ENCODE measurements around the gene ELOA2. TPM values are rescaled to one million over a fixed set of nuclear protein-coding genes. Genes with fewer than 3 reads are reported as not detected.
"Not testable (repeated sequence)": the region's sequence is repeated elsewhere in the genome, so short reads cannot be mapped to it uniquely, and the experiment has no call there.

ELOA2 gene
- total RNA-seq, 1 experiment from 2014 or later: not detected

DNA sequence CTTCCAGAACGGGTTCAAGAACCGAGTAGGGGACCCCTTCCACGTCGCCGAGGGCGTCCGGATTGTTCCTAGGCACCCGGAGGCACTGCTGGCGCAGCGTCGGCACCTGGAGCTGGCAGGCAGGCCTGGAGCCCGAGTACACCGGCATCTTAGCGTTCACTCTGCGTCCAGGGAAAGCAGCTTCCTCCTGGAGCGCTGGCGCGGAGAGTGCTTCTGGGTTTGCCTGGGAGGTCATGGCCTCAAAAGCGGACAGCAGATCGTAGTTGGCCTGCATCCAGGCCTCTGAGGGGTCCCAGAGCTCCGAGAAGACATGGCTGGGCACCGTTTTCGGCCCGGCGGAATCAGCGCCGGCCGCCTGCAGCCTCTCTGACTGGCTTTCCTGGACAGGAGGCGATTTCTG, 6.7 kb downstream of the ELOA2 start:
- H3K4me1 ChIP-seq (ENCODE audit: insufficient read depth, low read length); BruUV-seq (replicated peaks); POLR2A ChIA-PET (ENCODE audit: unreplicated experiment); H3K9me2 ChIP-seq (replicated peaks; ENCODE audit: low read length); intact Hi-C loops (cut with micrococcal nuclease); H2AFZ ChIP-seq (ENCODE audit: low read length); H3K4me2 ChIP-seq (ENCODE audit: low read length); H3K4me3 ChIP-seq (ENCODE audit: low read length); H3K9ac ChIP-seq (ENCODE audit: low read length); ATAC-seq; H3K9me3 ChIP-seq (ENCODE audit: low read length); H4K20me1 ChIP-seq (ENCODE audit: low read length); H3K27me3 ChIP-seq (ENCODE audit: low read length); DNase-seq; CTCF ChIA-PET; H3K36me3 ChIP-seq (ENCODE audit: low read depth, low read length); H3K27ac ChIP-seq (ENCODE audit: low read length); H3K79me2 ChIP-seq (ENCODE audit: low read length); H3F3A ChIP-seq (ENCODE audit: low read length, unreplicated experiment): not testable (repeated sequence)

DNA sequence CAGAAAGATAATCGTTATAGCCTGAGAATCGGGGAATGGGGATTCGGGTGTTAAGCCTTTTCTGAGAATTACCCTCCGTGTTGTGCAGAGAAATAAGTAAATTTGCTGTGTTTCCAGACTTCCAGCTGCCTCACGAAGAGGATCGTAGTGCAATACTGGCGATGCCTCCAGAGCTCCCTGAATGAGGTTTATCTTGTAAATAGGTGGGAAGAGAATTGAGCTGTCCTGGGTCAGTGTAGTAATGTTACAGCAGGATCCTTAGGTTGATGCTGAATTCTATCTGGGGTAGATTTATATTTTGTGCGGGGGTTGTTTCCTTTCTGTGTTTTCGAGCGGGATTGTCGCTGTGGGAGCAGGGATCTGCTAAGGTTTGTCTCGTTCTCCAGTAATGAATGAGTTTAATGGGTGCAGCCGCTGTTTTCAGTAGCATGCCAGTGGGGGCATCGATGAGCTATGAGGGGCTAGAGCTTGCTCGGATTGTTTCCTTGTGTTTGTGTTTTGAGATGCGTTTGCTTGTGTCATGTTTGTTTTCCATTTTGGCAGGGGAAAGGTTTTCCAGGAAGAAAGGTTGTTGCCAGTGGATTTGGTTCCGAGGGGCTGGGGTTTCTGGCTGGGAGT, 9.8 kb downstream of the ELOA2 start:
- H3K27ac ChIP-seq (ENCODE audit: low read length); BruUV-seq (replicated peaks); H2AFZ ChIP-seq (ENCODE audit: low read length); H3K4me2 ChIP-seq (ENCODE audit: low read length); H3K4me3 ChIP-seq (ENCODE audit: low read length); DNase-seq; H3K36me3 ChIP-seq (ENCODE audit: low read depth, low read length); H3F3A ChIP-seq (ENCODE audit: low read length, unreplicated experiment); H4K20me1 ChIP-seq (ENCODE audit: low read length); CTCF ChIA-PET; intact Hi-C loops (cut with micrococcal nuclease); POLR2A ChIA-PET (ENCODE audit: unreplicated experiment); H3K9me3 ChIP-seq (ENCODE audit: low read length); H3K9ac ChIP-seq (ENCODE audit: low read length); H3K27me3 ChIP-seq (ENCODE audit: low read length); H3K4me1 ChIP-seq (ENCODE audit: insufficient read depth, low read length); H3K9me2 ChIP-seq (replicated peaks; ENCODE audit: low read length); H3K79me2 ChIP-seq (ENCODE audit: low read length): not testable (repeated sequence)
- ATAC-seq: peak; percentile 23; the same call in 1 of the 2 replicates

DNA sequence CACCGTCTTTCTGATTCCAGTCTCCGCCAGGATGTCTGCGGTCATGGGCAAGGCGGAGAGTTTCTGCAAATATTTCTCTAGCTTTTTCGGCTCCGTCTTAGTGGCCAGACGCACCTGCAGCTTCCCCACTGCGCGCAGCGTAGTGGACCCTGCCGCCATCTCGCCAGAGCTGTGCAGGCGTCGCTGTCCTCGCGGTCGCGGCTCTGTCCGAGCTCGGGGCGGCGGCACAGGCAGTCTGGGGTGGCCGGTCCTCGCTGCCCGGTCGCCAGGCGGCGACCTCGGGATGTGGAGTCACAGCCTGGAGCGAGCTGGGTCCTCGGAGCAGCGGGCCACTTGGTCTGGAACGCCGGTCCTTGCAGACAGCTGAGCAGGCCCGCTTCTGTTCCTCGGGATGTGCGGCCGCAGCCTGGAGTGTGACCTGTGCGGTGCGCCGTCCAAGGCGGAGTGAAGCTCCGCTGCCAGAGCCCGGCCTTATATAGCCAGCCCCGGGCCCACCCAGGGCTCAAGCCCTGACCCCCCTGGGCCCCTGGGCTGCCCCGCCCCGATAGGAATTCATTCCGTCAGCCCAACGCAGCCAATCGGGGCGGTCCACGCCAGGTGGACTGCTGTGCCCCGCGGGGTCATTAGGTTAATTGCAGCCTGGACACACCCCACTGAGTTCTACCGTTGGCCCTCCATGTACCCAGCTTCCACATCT, 11.5 kb downstream of the ELOA2 start:
- H3K79me2 ChIP-seq (ENCODE audit: low read length); BruUV-seq (replicated peaks); ATAC-seq; H3K9me3 ChIP-seq (ENCODE audit: low read length); H3K9ac ChIP-seq (ENCODE audit: low read length); DNase-seq; H3K4me2 ChIP-seq (ENCODE audit: low read length); H3K4me1 ChIP-seq (ENCODE audit: insufficient read depth, low read length); H4K20me1 ChIP-seq (ENCODE audit: low read length); H3K36me3 ChIP-seq (ENCODE audit: low read depth, low read length); POLR2A ChIA-PET (ENCODE audit: unreplicated experiment); H3K9me2 ChIP-seq (replicated peaks; ENCODE audit: low read length); H3K27ac ChIP-seq (ENCODE audit: low read length); H3F3A ChIP-seq (ENCODE audit: low read length, unreplicated experiment); CTCF ChIA-PET; H3K4me3 ChIP-seq (ENCODE audit: low read length); intact Hi-C loops (cut with micrococcal nuclease); H2AFZ ChIP-seq (ENCODE audit: low read length); H3K27me3 ChIP-seq (ENCODE audit: low read length): not testable (repeated sequence)

DNA sequence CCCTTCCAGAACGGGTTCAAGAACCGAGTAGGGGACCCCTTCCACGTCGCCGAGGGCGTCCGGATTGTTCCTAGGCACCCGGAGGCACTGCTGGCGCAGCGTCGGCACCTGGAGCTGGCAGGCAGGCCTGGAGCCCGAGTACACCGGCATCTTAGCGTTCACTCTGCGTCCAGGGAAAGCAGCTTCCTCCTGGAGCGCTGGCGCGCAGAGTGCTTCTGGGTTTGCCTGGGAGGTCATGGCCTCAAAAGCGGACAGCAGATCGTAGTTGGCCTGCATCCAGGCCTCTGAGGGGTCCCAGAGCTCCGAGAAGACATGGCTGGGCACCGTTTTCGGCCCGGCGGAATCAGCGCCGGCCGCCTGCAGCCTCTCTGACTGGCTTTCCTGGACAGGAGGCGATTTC, 12.6 kb downstream of the ELOA2 start:
- H3F3A ChIP-seq (ENCODE audit: low read length, unreplicated experiment); intact Hi-C loops (cut with micrococcal nuclease); H4K20me1 ChIP-seq (ENCODE audit: low read length); POLR2A ChIA-PET (ENCODE audit: unreplicated experiment); H3K4me2 ChIP-seq (ENCODE audit: low read length); H3K4me1 ChIP-seq (ENCODE audit: insufficient read depth, low read length); H3K9me3 ChIP-seq (ENCODE audit: low read length); ATAC-seq; H3K36me3 ChIP-seq (ENCODE audit: low read depth, low read length); H3K79me2 ChIP-seq (ENCODE audit: low read length); BruUV-seq (replicated peaks); H3K27me3 ChIP-seq (ENCODE audit: low read length); H3K9me2 ChIP-seq (replicated peaks; ENCODE audit: low read length); H3K9ac ChIP-seq (ENCODE audit: low read length); DNase-seq; H3K27ac ChIP-seq (ENCODE audit: low read length); CTCF ChIA-PET; H3K4me3 ChIP-seq (ENCODE audit: low read length); H2AFZ ChIP-seq (ENCODE audit: low read length): not testable (repeated sequence)

DNA sequence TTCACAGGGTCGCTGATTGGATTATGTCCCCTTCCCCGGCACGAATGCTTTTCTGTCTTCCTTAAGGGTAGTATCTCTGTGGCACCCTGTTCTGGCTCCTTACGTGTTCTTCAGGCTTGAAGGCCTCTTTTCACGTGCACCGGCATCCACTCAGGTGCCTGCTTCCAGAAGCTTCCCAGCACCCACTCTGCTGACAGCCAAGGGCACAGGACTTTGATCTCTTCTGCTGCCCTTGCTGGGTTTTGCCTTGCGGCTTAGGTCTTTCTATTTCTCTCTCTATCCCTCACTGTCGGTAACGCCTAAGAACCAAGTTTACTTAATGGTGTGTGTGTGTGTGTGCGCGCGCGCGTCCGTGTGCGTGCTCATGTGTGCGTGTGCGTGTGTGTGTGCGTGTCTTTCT, 14.7 kb downstream of the ELOA2 start:
- H4K20me1 ChIP-seq (ENCODE audit: low read length); H3K36me3 ChIP-seq (ENCODE audit: low read depth, low read length); H3K4me1 ChIP-seq (ENCODE audit: insufficient read depth, low read length); H3K9ac ChIP-seq (ENCODE audit: low read length); POLR2A ChIA-PET (ENCODE audit: unreplicated experiment); H3K4me2 ChIP-seq (ENCODE audit: low read length); H3K79me2 ChIP-seq (ENCODE audit: low read length); H3K27ac ChIP-seq (ENCODE audit: low read length); H3K9me2 ChIP-seq (replicated peaks; ENCODE audit: low read length); intact Hi-C loops (cut with micrococcal nuclease); DNase-seq; ATAC-seq; H3K4me3 ChIP-seq (ENCODE audit: low read length); H3K9me3 ChIP-seq (ENCODE audit: low read length); CTCF ChIA-PET; H3K27me3 ChIP-seq (ENCODE audit: low read length); H3F3A ChIP-seq (ENCODE audit: low read length, unreplicated experiment); BruUV-seq (replicated peaks); H2AFZ ChIP-seq (ENCODE audit: low read length): not testable (repeated sequence)

DNA sequence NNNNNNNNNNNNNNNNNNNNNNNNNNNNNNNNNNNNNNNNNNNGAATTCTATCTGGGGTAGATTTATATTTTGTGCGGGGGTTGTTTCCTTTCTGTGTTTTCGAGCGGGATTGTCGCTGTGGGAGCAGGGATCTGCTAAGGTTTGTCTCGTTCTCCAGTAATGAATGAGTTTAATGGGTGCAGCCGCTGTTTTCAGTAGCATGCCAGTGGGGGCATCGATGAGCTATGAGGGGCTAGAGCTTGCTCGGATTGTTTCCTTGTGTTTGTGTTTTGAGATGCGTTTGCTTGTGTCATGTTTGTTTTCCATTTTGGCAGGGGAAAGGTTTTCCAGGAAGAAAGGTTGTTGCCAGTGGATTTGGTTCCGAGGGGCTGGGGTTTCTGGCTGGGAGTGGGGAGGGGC, 15.6 kb downstream of the ELOA2 start:
- CTCF ChIA-PET; BruUV-seq (replicated peaks): not testable (repeated sequence)

More for the DNA sequence above, 15.6 kb downstream of the ELOA2 start:
- H3K9me3 ChIP-seq (ENCODE audit: low read length); H4K20me1 ChIP-seq (ENCODE audit: low read length); H3K9me2 ChIP-seq (replicated peaks; ENCODE audit: low read length); POLR2A ChIA-PET (ENCODE audit: unreplicated experiment); H3K27ac ChIP-seq (ENCODE audit: low read length); H3K9ac ChIP-seq (ENCODE audit: low read length); H2AFZ ChIP-seq (ENCODE audit: low read length); H3F3A ChIP-seq (ENCODE audit: low read length, unreplicated experiment); H3K4me1 ChIP-seq (ENCODE audit: insufficient read depth, low read length); H3K27me3 ChIP-seq (ENCODE audit: low read length); intact Hi-C loops (cut with micrococcal nuclease); H3K79me2 ChIP-seq (ENCODE audit: low read length); H3K4me3 ChIP-seq (ENCODE audit: low read length); ATAC-seq; H3K36me3 ChIP-seq (ENCODE audit: low read depth, low read length); H3K4me2 ChIP-seq (ENCODE audit: low read length); DNase-seq: not testable (repeated sequence)
